Hepatocyte (in vitro differentiated cells): ENCODE data around the gene MAST2. TPM values are rescaled to one million over a fixed set of nuclear protein-coding genes. Genes with fewer than 3 reads are reported as not detected.
A peak's percentile ranks its signal among the peaks of the same experiment; 100 is the strongest.

Source experiments
- DNase-seq: peaks from one replicate; pipeline ENCODE4 v3.0.0-alpha.2; 2016; ENCODE audit warnings: low spot score
- H2AFZ ChIP-seq: fragments of 200-600 bp; sonication (generic); 2 replicates; pipeline ENCODE4 v1.6.0; 2016; ENCODE audit warnings: antibody characterized with exemption, mild to moderate bottlenecking
- H3K27ac ChIP-seq: fragments of 200-600 bp; sonication (generic); 2 replicates; pipeline ENCODE4 v1.5.1; 2016; ENCODE audit warnings: mild to moderate bottlenecking
- H3K27me3 ChIP-seq: fragments of 200-600 bp; sonication (generic); 2 replicates; pipeline ENCODE4 v1.6.1; 2016
- H3K36me3 ChIP-seq: fragments of 200-600 bp; sonication (generic); replicated peaks from 2 replicates; pipeline ENCODE4 v1.5.1; 2016; ENCODE audit warnings: low read depth; ENCODE audit not compliant: insufficient read depth
- H3K4me1 ChIP-seq: fragments of 200-600 bp; sonication (generic); 2 replicates; pipeline ENCODE4 v1.5.1; 2016; ENCODE audit warnings: mild to moderate bottlenecking, moderate library complexity; ENCODE audit not compliant: insufficient read depth
- H3K4me2 ChIP-seq: fragments of 200-600 bp; sonication (generic); 2 replicates; pipeline ENCODE4 v1.6.0; 2016
- H3K4me3 ChIP-seq: fragments of 200-600 bp; sonication (generic); 2 replicates; pipeline ENCODE4 v1.5.1; 2016; ENCODE audit warnings: mild to moderate bottlenecking
- H3K79me2 ChIP-seq: fragments of 200-600 bp; sonication (generic); 2 replicates; pipeline ENCODE4 v1.6.0; 2017; ENCODE audit warnings: mild to moderate bottlenecking
- H3K9me2 ChIP-seq: fragments of 200-600 bp; sonication (generic); replicated peaks from 2 replicates; pipeline ENCODE4 v1.6.0; 2017; ENCODE audit warnings: mild to moderate bottlenecking; ENCODE audit not compliant: insufficient read depth
- H3K9me3 ChIP-seq: fragments of 200-600 bp; sonication (generic); 2 replicates; pipeline ENCODE4 v1.5.1; 2016; ENCODE audit warnings: low read depth, mild to moderate bottlenecking
- H4K20me1 ChIP-seq: fragments of 200-600 bp; sonication (generic); 2 replicates; pipeline ENCODE4 v1.6.0; 2016; ENCODE audit warnings: mild to moderate bottlenecking; ENCODE audit not compliant: insufficient read depth, poor library complexity, severe bottlenecking
- CTCF ChIP-seq: fragments of 200-600 bp; sonication (generic); IDR thresholded peaks from 2 replicates; pipeline ENCODE4 v1.5.1; 2016; ENCODE audit warnings: antibody characterized with exemption, mild to moderate bottlenecking; ENCODE audit not compliant: poor library complexity
- EZH2 ChIP-seq: fragments of 200-600 bp; sonication (generic); IDR thresholded peaks from 2 replicates; pipeline ENCODE4 v1.6.1; 2016; ENCODE audit warnings: antibody characterized with exemption, mild to moderate bottlenecking, borderline replicate concordance
- EZH2phosphoT487 ChIP-seq: fragments of 200-600 bp; sonication (generic); IDR thresholded peaks from one replicate; pipeline ENCODE4 v1.6.1; 2018; ENCODE audit warnings: antibody characterized with exemption, mild to moderate bottlenecking, low read depth, moderate library complexity; ENCODE audit not compliant: unreplicated experiment, severe bottlenecking
- WGBS: methylation state at CpG from one replicate; pipeline ENCODE4 v1.1.6; 2016; ENCODE audit warnings: low lambda C conversion rate; ENCODE audit errors: missing lambda C conversion rate; 5-methylcytosine and 5-hydroxymethylcytosine counted together
- polyA plus RNA-seq: library from polyadenylated mRNA; unstranded; fragments of >200 nt; fragmentation: Nextera tagmentation; extraction: Ambion mirVana; gene quantifications from 2 replicates; pipeline ENCODE4 v1.2.1, GENCODE V29; 2016
- total RNA-seq: library from RNA; depleted of rRNA; stranded (reverse); fragments of >200 nt; gene quantifications from 2 replicates; pipeline ENCODE4 v1.2.3, GENCODE V29; 2014

MAST2 gene
- total and polyA plus RNA-seq, 2 experiments from 2014 or later, result 25.8 to 33.5 TPM

GRCh38 chr1:45848097-45848496 is 44.7 kb downstream of the MAST2 start:
- no peak overlapping the region for H2AFZ ChIP-seq

GRCh38 chr1:45848714-45849113 is 45.3 kb downstream of the MAST2 start:
- Histone ChIP-seq H3K36me3 (no peaks in the 10 kb centered on the region), H3K9me3 (no peaks in the 10 kb centered on the region), H3K27me3 (no peaks in the 10 kb centered on the region), H3K4me1 (no peaks in the 10 kb centered on the region), H3K4me3 (no peak overlapping the region), H3K9me2 (no peaks in the 10 kb centered on the region), H3K4me2 (no peak overlapping the region), H2AFZ (no peak overlapping the region), H3K79me2 (peaks cover 48% of the 10 kb centered on the region), H3K27ac (no peak overlapping the region), H4K20me1 (no peaks in the 10 kb centered on the region)
- 86% methylated on average over 2 of the region's 2 CpGs for WGBS
- DNase-seq, result no peak
- no peak for TF ChIP-seq CTCF
- no peak for TF ChIP-seq EZH2
- TF ChIP-seq EZH2phosphoT487, result no peak

More at GRCh38 chr1:45848097-45848496, 44.7 kb downstream of the MAST2 start:
- TF ChIP-seq EZH2phosphoT487, result no peak
- TF ChIP-seq EZH2, result no peak
- no peak for TF ChIP-seq CTCF
- Histone ChIP-seq H3K4me2 (no peak overlapping the region), H3K36me3 (no peaks in the 10 kb centered on the region), H3K27me3 (no peaks in the 10 kb centered on the region), H3K9me2 (no peaks in the 10 kb centered on the region), H4K20me1 (no peaks in the 10 kb centered on the region), H3K79me2 (peaks cover 45% of the 10 kb centered on the region), H3K4me3 (no peak overlapping the region), H3K9me3 (no peaks in the 10 kb centered on the region), H3K4me1 (no peaks in the 10 kb centered on the region), H3K27ac (no peak overlapping the region)
- peak; percentile 9 for DNase-seq
- WGBS, result 56% methylated on average over 2 of the region's 2 CpGs

- H3K9me2 ChIP-seq, result no peaks in the 10 kb centered on the region
- 98% methylated on average over 2 of the region's 2 CpGs for WGBS
- no peak for DNase-seq
- H3K79me2 ChIP-seq, result peaks cover 48% of the 10 kb centered on the region
- no peak overlapping the region for H3K27ac ChIP-seq
- H4K20me1 ChIP-seq, result no peaks in the 10 kb centered on the region
- no peaks in the 10 kb centered on the region for H3K9me3 ChIP-seq
- no peaks in the 10 kb centered on the region for H3K36me3 ChIP-seq
- H2AFZ ChIP-seq, result no peak overlapping the region
- no peaks in the 10 kb centered on the region for H3K27me3 ChIP-seq
- H3K4me2 ChIP-seq, result no peak overlapping the region
- H3K4me1 ChIP-seq, result no peaks in the 10 kb centered on the region
- H3K4me3 ChIP-seq, result no peak overlapping the region
- no peak for TF ChIP-seq EZH2phosphoT487
- TF ChIP-seq CTCF, result no peak
- TF ChIP-seq EZH2, result no peak
Observed at GRCh38 chr1:45850017-45850416, 46.6 kb downstream of the MAST2 start.

GRCh38 chr1:45854724-45855123 is 51.3 kb downstream of the MAST2 start:
- 95% methylated on average over 1 of the region's 1 CpG for WGBS
- Histone ChIP-seq H3K9me2 (no peaks in the 10 kb centered on the region), H3K4me3 (no peak overlapping the region), H3K36me3 (no peaks in the 10 kb centered on the region), H3K27me3 (no peaks in the 10 kb centered on the region), H3K27ac (no peak overlapping the region), H3K4me1 (no peaks in the 10 kb centered on the region), H3K9me3 (no peaks in the 10 kb centered on the region), H3K79me2 (peaks cover 49% of the 10 kb centered on the region), H2AFZ (no peak overlapping the region), H4K20me1 (no peaks in the 10 kb centered on the region), H3K4me2 (no peak overlapping the region)
- TF ChIP-seq EZH2phosphoT487, result no peak
- no peak for TF ChIP-seq CTCF
- no peak for TF ChIP-seq EZH2
- DNase-seq, result no peak
